OCI-LY7 (cell line): ENCODE measurements around the gene VENTX.

Source experiments
- CTCF ChIP-seq: fragments of 200-600 bp; sonication (generic); conservative IDR thresholded peaks from 2 replicates; pipeline ENCODE4 v1.5.1; 2014; ENCODE audit warnings: mild to moderate bottlenecking, antibody characterized with exemption, low read length, moderate library complexity, mixed read lengths
- EZH2phosphoT487 ChIP-seq: fragments of 200-600 bp; sonication (generic); IDR thresholded peaks from 2 replicates; pipeline ENCODE4 v1.6.1; 2018; ENCODE audit warnings: low read depth, borderline replicate concordance, mild to moderate bottlenecking, mixed run types, antibody characterized with exemption, low read length, moderate library complexity, mixed read lengths

DNA sequence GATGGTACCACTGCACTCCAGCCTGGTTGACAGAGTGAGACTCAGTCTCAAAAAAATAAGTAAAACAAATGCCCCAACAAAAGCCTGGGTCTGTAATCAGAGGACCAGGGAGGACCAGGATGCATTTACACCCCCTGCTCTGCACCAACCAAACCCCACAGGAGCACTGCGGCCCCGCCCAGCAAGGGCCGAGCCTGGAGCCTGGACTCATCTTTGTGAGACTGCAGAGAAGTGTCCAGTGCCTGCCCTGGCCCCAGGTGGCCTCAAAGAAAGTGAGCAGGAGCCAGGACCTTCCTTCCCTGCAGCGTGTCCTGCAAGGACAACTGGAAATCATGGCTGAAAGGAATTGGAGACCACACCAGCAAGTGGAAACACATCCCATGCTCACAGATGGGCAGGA lies 46.0 kb upstream of the VENTX start:
- no peak for TF ChIP-seq CTCF
- no peak for TF ChIP-seq EZH2phosphoT487
